ENCODE measurements around the gene KRTAP10-2. TPM values are rescaled to one million over a fixed set of nuclear protein-coding genes. Genes with fewer than 3 reads are reported as not detected.

Gene KRTAP10-2
- total RNA-seq, 1 donor from 2014 or later: not detected

- TF ChIP-seq, protein P1, sequence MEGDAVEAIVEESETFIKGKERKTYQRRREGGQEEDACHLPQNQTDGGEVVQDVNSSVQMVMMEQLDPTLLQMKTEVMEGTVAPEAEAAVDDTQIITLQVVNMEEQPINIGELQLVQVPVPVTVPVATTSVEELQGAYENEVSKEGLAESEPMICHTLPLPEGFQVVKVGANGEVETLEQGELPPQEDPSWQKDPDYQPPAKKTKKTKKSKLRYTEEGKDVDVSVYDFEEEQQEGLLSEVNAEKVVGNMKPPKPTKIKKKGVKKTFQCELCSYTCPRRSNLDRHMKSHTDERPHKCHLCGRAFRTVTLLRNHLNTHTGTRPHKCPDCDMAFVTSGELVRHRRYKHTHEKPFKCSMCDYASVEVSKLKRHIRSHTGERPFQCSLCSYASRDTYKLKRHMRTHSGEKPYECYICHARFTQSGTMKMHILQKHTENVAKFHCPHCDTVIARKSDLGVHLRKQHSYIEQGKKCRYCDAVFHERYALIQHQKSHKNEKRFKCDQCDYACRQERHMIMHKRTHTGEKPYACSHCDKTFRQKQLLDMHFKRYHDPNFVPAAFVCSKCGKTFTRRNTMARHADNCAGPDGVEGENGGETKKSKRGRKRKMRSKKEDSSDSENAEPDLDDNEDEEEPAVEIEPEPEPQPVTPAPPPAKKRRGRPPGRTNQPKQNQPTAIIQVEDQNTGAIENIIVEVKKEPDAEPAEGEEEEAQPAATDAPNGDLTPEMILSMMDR (IDR thresholded peaks at IDR 0.05): no peak
- Mint-ChIP-seq H3K27ac (ENCODE audit: unreplicated experiment) (no peak overlapping the region), H3K9me3 (ENCODE audit: unreplicated experiment) (no peaks in the 10 kb centered on the region), H3K4me1 (ENCODE audit: unreplicated experiment) (no peaks in the 10 kb centered on the region), H3K4me3 (ENCODE audit: unreplicated experiment) (no peak overlapping the region), H3K27me3 (ENCODE audit: unreplicated experiment) (no peaks in the 10 kb centered on the region), H3K36me3 (ENCODE audit: unreplicated experiment) (no peaks in the 10 kb centered on the region)
- DNase-seq (ENCODE audit: extremely low spot score, unreplicated experiment): no peak
Observed at GRCh38 chr21:44529011-44529421, 22.3 kb downstream of the KRTAP10-2 start.

GRCh38 chr21:44528634-44528995, 22.7 kb downstream of the KRTAP10-2 start:
- H3K9me3 Mint-ChIP-seq (ENCODE audit: unreplicated experiment): no peaks in the 10 kb centered on the region
- H3K4me3 Mint-ChIP-seq (ENCODE audit: unreplicated experiment): no peak overlapping the region
- DNase-seq (ENCODE audit: extremely low spot score, unreplicated experiment): no peak
- no peaks in the 10 kb centered on the region for H3K27me3 Mint-ChIP-seq (ENCODE audit: unreplicated experiment)
- H3K4me1 Mint-ChIP-seq (ENCODE audit: unreplicated experiment): no peaks in the 10 kb centered on the region
- TF ChIP-seq, protein P1 (IDR thresholded peaks at IDR 0.05): no peak
- H3K27ac Mint-ChIP-seq (ENCODE audit: unreplicated experiment): no peak overlapping the region
- no peaks in the 10 kb centered on the region for H3K36me3 Mint-ChIP-seq (ENCODE audit: unreplicated experiment)

DNA sequence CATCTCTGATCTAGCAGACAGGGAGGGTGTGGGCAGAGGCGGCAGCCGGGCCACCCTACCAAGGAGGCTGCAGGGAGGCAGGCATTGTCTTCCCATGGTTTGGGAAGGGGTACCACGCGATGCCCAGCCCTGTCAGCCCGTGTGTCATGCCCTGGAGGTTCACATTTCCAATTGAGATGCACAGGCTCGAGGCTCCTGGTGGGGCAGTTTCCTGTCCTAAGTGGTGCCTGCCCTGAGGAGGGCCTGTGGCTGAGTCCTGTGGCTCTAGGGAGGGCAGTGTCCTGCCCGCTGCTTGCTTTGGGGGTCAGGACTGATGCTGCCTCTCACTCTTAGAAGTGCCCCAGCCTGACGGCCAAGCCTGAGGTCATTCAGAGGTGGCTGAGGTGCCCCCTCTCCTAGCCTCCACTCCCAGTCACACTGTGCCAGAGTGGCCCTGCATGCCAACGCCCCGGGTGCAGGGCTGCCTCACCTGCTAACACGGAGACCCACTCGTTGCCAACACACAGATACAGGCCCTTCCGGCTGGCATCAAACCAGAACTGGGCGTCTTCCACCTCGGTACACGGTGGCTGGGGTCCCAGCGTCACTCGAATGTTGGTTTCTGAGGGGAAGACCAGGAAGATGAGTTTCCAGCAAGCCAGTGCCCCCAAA, 23.2 kb downstream of the KRTAP10-2 start:
- Mint-ChIP-seq H3K9me3 (ENCODE audit: unreplicated experiment) (no peaks in the 10 kb centered on the region), H3K27me3 (ENCODE audit: unreplicated experiment) (no peaks in the 10 kb centered on the region), H3K4me3 (ENCODE audit: unreplicated experiment) (no peak overlapping the region), H3K4me1 (ENCODE audit: unreplicated experiment) (no peaks in the 10 kb centered on the region), H3K27ac (ENCODE audit: unreplicated experiment) (no peak overlapping the region), H3K36me3 (ENCODE audit: unreplicated experiment) (no peaks in the 10 kb centered on the region)
- TF ChIP-seq, protein P1 (IDR thresholded peaks at IDR 0.05): no peak
- no peak for DNase-seq (ENCODE audit: extremely low spot score, unreplicated experiment)

- no peak overlapping the region for H3K4me3 Mint-ChIP-seq (ENCODE audit: unreplicated experiment)
- no peak overlapping the region for H3K27ac Mint-ChIP-seq (ENCODE audit: unreplicated experiment)
- no peak for DNase-seq (ENCODE audit: extremely low spot score, unreplicated experiment)
- H3K36me3 Mint-ChIP-seq (ENCODE audit: unreplicated experiment): no peaks in the 10 kb centered on the region
- TF ChIP-seq, protein P1 (IDR thresholded peaks at IDR 0.05): no peak
- no peaks in the 10 kb centered on the region for H3K27me3 Mint-ChIP-seq (ENCODE audit: unreplicated experiment)
- H3K4me1 Mint-ChIP-seq (ENCODE audit: unreplicated experiment): no peaks in the 10 kb centered on the region
- H3K9me3 Mint-ChIP-seq (ENCODE audit: unreplicated experiment): no peaks in the 10 kb centered on the region
Observed at GRCh38 chr21:44527156-44527982, 23.9 kb downstream of the KRTAP10-2 start.
